CD4-positive, alpha-beta memory T cell (primary cell): ENCODE data around the gene SYN1. TPM values are rescaled to one million over a fixed set of nuclear protein-coding genes. Genes with fewer than 3 reads are reported as not detected.

ENCODE experiments used
- CTCF ChIA-PET: fragments of 350-600 bp; sonication (Branson Sonifier 250); formaldehyde crosslinking; loops from one replicate; lab custom pipeline; 2021; ENCODE audit warnings: inconsistent platforms; ENCODE audit not compliant: partially characterized antibody; lab: Charles Lee
- POLR2A ChIA-PET: fragments of 350-600 bp; sonication (Branson Sonifier 250); formaldehyde crosslinking; loops from one replicate; lab custom pipeline; 2021; ENCODE audit not compliant: partially characterized antibody; lab: Charles Lee
- DNase-seq, 5 donors: peaks; one replicate each; pipeline versions ENCODE4 v3.0.0 to v3.0.0-alpha.2; 2020 to 2022; ENCODE audit warnings: mixed read lengths in 1 of 5
- H3K27ac ChIP-seq: one replicate; pipeline ENCODE4 v1.7.0; 2013; ENCODE audit warnings: low read depth, low read length
- H3K27me3 ChIP-seq: 2 replicates; pipeline ENCODE4 v1.7.0; 2013; ENCODE audit warnings: mild to moderate bottlenecking, low read length, moderate library complexity; ENCODE audit not compliant: insufficient read depth
- H3K36me3 ChIP-seq: 2 replicates; pipeline ENCODE4 v1.7.0; 2013; ENCODE audit warnings: mild to moderate bottlenecking, low read length, moderate library complexity; ENCODE audit not compliant: insufficient read depth
- H3K4me1 ChIP-seq: 2 replicates; pipeline ENCODE4 v1.7.0; 2013; ENCODE audit warnings: mild to moderate bottlenecking, low read length, moderate library complexity; ENCODE audit not compliant: insufficient read depth
- H3K4me3 ChIP-seq, 2 donors: one replicate each; pipeline ENCODE4 v1.7.0; 2013; ENCODE audit warnings: low read length in 2 of 2, mild to moderate bottlenecking in 1 of 2
- H3K9me3 ChIP-seq, 2 donors: one replicate each; pipeline ENCODE4 v1.7.0; 2013; ENCODE audit warnings: low read length in 2 of 2, control low read depth in 1 of 2; ENCODE audit not compliant: control insufficient read depth in 1 of 2
- H3K27ac Mint-ChIP-seq, 7 donors: one replicate each; pipeline ENCODE4 v1.8.0; 2020 to 2021; ENCODE audit warnings: mixed read lengths in 7 of 7, mild to moderate bottlenecking in 6 of 7, inconsistent platforms in 3 of 7, moderate library complexity in 3 of 7
- H3K27me3 Mint-ChIP-seq, 2 donors: one replicate each; pipeline ENCODE4 v1.8.0; 2020 to 2021; ENCODE audit warnings: mixed read lengths in 2 of 2
- H3K36me3 Mint-ChIP-seq, 2 donors: one replicate each; pipeline ENCODE4 v1.8.0; 2020 to 2021; ENCODE audit warnings: mixed read lengths in 2 of 2, inconsistent platforms in 1 of 2, mild to moderate bottlenecking in 1 of 2
- H3K4me1 Mint-ChIP-seq, 4 donors: one replicate each; pipeline ENCODE4 v1.8.0; 2020 to 2021; ENCODE audit warnings: mixed read lengths in 4 of 4, mild to moderate bottlenecking in 1 of 4
- H3K4me3 Mint-ChIP-seq, 8 donors: one replicate each; pipeline ENCODE4 v1.8.0; 2020 to 2021; ENCODE audit warnings: mixed read lengths in 8 of 8, mild to moderate bottlenecking in 7 of 8, moderate library complexity in 6 of 8, inconsistent platforms in 3 of 8
- H3K9me3 Mint-ChIP-seq, 8 donors: one replicate each; pipeline ENCODE4 v1.8.0; 2020 to 2021; ENCODE audit warnings: mixed read lengths in 8 of 8, mild to moderate bottlenecking in 5 of 8, inconsistent platforms in 3 of 8, moderate library complexity in 1 of 8
- intact Hi-C: fragments of 100-400 bp; cut with micrococcal nuclease; formaldehyde crosslinking; loops from one replicate; pipeline ENCODE4 v1.15.1; 2023
- polyA plus RNA-seq, 2 donors: library from polyadenylated mRNA; unstranded; fragments of 300-500 nt; fragmentation: Illumina TruSeq; gene quantifications; one replicate each; pipeline ENCODE4 v1.2.3, GENCODE V29; 2021
- total RNA-seq, 2 experiments: library from RNA; stranded (reverse); gene quantifications; one replicate each; pipeline ENCODE4 v1.2.3, GENCODE V29; 2021

The SYN1 gene
- total and polyA plus RNA-seq, 4 experiments from 2014 or later = 0.49 to 1.6 (median 1.2) TPM

GRCh38 chrX:47562615-47563243, 56.9 kb downstream of the SYN1 start:
- ChIA-PET POLR2A (interaction anchor here (0.6 to 1.5 kb wide), 3 partner anchors 56 to 84 kb away, joined by 3 to 7 read pairs (median 4); partner anchors contain the start of gene CFP), CTCF (interaction anchor here (0.9 to 1.6 kb wide), 2 partner anchors 66 to 84 kb away, joined by 3 to 4 read pairs; no protein-coding TSS in a partner anchor)
- Mint-ChIP-seq H3K9me3 (peaks cover 0 to 2% (median 0%) of the 10 kb centered on the region in 8 donors), H3K27me3 (no peaks in the 10 kb centered on the region), H3K27ac (peak overlapping the region; percentile 41 to 92 (median 53)), H3K4me1 (peaks cover 20 to 52% (median 34%) of the 10 kb centered on the region in 4 donors), H3K36me3 (peaks cover 9 to 40% of the 10 kb centered on the region in 2 donors), H3K4me3 (peak overlapping the region; percentile 71 to 88 (median 79))
- H3K27me3 ChIP-seq = no peaks in the 10 kb centered on the region
- H3K27ac ChIP-seq = no peak overlapping the region
- intact Hi-C loops = no loop called here
- peak in 2 of 5 donors; percentile 29 for DNase-seq
- peaks cover 43% of the 10 kb centered on the region for H3K4me1 ChIP-seq
- no peaks in the 10 kb centered on the region for H3K9me3 ChIP-seq
- H3K4me3 ChIP-seq = no peak overlapping the region
- peaks cover 37% of the 10 kb centered on the region for H3K36me3 ChIP-seq

DNA sequence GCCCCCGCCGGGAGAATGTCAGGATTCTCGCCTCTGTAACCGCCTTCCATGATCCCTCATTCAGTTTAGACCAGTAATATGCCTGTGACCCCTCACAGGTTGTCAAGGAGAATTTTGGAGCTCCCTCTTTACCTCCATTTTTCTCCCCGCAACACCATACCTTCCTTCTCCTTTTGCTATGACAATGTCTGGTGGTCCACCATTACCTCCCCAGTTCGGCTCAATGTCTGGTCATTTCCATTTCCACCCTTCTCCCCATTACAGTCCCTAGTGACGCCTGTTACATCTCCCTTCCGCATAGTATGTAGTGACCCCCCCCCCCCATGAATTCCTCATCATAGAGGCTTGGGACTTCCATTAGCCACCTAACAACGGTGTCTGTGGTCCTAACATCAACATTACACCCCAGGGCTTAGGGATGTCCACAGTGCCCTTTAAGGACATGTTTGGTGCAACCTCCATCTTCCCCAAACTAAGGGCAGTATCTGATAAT, 58.0 kb downstream of the SYN1 start:
- peak overlapping the region; percentile 92 to 99 (median 98) for H3K27ac Mint-ChIP-seq
- H3K27ac ChIP-seq = peak overlapping the region; percentile 91
- H3K4me3 Mint-ChIP-seq = peak overlapping the region; percentile 84 to 97 (median 92)
- peak in 1 of 5 donors; percentile 21 for DNase-seq
- intact Hi-C loops = loop anchor here (1.0 to 2.0 kb wide), 5 partner anchors 68 to 459 kb away; partner anchors contain the start of genes CFP, ELK1, UXT and ZNF41
- H3K27me3 ChIP-seq = no peaks in the 10 kb centered on the region
- no peaks in the 10 kb centered on the region for H3K9me3 ChIP-seq
- no peaks in the 10 kb centered on the region for H3K27me3 Mint-ChIP-seq
- H3K36me3 ChIP-seq = peaks cover 28% of the 10 kb centered on the region
- H3K4me1 ChIP-seq = peaks cover 43% of the 10 kb centered on the region
- CTCF ChIA-PET = interaction anchor here (0.9 to 1.0 kb wide), 2 partner anchors 79 to 85 kb away, joined by 3 read pairs; no protein-coding TSS in a partner anchor
- H3K36me3 Mint-ChIP-seq = peaks cover 5 to 31% of the 10 kb centered on the region in 2 donors
- H3K9me3 Mint-ChIP-seq = peaks cover 0 to 2% (median 0%) of the 10 kb centered on the region in 8 donors
- peaks cover 19 to 49% (median 34%) of the 10 kb centered on the region in 4 donors for H3K4me1 Mint-ChIP-seq
- POLR2A ChIA-PET = interaction anchor here (0.9 to 2.4 kb wide), 9 partner anchors 18 to 459 kb away, joined by 3 to 14 read pairs (median 5); partner anchors contain the start of genes CFP, ELK1, SYN1 and TIMP1
- peak overlapping the region; percentile 69 to 74 for H3K4me3 ChIP-seq

- H3K4me1 ChIP-seq = peaks cover 43% of the 10 kb centered on the region
- peak; percentile 95 to 99 (median 97) for DNase-seq
- Mint-ChIP-seq H3K27ac (peak within 1 kb of the TSS; percentile 92 to 99 (median 98)), H3K9me3 (peaks cover 0 to 2% (median 0%) of the 10 kb centered on the region in 8 donors), H3K27me3 (no peaks in the 10 kb centered on the region), H3K4me3 (peak within 1 kb of the TSS; percentile 84 to 97 (median 92)), H3K36me3 (peaks cover 5 to 29% of the 10 kb centered on the region in 2 donors), H3K4me1 (peaks cover 23 to 55% (median 39%) of the 10 kb centered on the region in 4 donors)
- CTCF ChIA-PET = interaction anchor here (1.0 to 1.2 kb wide), 2 partner anchors 59 to 80 kb away, joined by 3 read pairs; no protein-coding TSS in a partner anchor
- no peaks in the 10 kb centered on the region for H3K27me3 ChIP-seq
- intact Hi-C loops = loop anchor here (1.0 to 2.0 kb wide), 5 partner anchors 68 to 460 kb away; partner anchors contain the start of genes CFP, ELK1, UXT and ZNF41
- POLR2A ChIA-PET = interaction anchor here (0.9 to 2.4 kb wide), 10 partner anchors 19 to 460 kb away, joined by 3 to 14 read pairs (median 5); partner anchors contain the start of genes CFP, ELK1, NDUFB11 and RBM10
- peak within 1 kb of the TSS; percentile 91 for H3K27ac ChIP-seq
- no peaks in the 10 kb centered on the region for H3K9me3 ChIP-seq
- H3K36me3 ChIP-seq = peaks cover 26% of the 10 kb centered on the region
- H3K4me3 ChIP-seq = peak within 1 kb of the TSS; percentile 69 to 74
Measured at GRCh38 chrX:47560934-47561658, 58.6 kb downstream of the SYN1 start, which contains the start of gene ARAF. Gene ARAF, plus strand, starts transcription at chrX:47561205. Its CDS starts 1,763 bp downstream, at chrX:47562968.

DNA sequence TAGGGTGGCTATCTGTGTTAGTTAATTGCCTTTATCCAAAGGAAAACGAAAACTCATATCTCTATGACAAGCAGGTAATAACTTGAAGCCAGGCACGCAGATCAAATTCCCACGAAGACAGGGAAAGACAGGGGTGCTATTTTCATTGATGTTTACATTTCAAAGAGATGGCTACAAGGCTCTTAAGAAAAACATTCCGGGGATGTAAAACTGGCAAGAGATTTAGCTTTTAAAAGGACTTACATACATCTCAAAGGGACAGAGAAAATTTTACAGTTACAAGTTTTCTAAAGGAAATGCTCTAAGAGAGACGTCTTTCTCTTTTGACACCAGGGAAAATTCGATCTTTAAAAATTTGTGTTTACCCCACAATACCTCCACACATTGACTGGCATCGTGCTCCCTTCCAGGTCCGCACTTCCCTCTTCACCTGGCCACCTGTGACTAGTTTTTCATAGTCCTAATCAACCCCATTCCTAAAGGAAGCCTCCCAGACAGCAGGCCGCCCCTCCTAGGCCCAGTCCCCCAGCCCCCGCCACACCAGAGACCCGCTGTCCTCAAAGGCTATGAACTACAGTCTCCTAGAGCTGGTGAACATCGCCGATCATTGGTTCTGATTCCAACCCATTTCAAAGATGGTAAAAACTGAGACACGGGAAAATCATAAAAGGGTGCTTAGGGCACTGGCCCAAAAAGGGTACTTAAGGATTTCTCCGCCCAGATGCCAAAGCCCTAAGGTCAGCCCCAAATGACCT, 59.3 kb downstream of the SYN1 start:
- CTCF ChIA-PET = interaction anchor here (1.2 kb wide), 1 partner anchor 60 kb away, joined by 3 read pairs; no protein-coding TSS in a partner anchor
- peak overlapping the region; percentile 84 to 97 (median 92) for H3K4me3 Mint-ChIP-seq
- H3K36me3 ChIP-seq = peaks cover 26% of the 10 kb centered on the region
- peaks cover 5 to 28% of the 10 kb centered on the region in 2 donors for H3K36me3 Mint-ChIP-seq
- H3K27ac Mint-ChIP-seq = peak overlapping the region; percentile 92 to 99 (median 98)
- POLR2A ChIA-PET = interaction anchor here (0.6 to 2.4 kb wide), 9 partner anchors 19 to 1011 kb away, joined by 3 to 14 read pairs (median 5); partner anchors contain the start of genes ELK1, NDUFB11, RBM10 and SYN1
- H3K4me1 Mint-ChIP-seq = peaks cover 24 to 59% (median 43%) of the 10 kb centered on the region in 4 donors
- peak overlapping the region in 1 of 2 donors; percentile 74 for H3K4me3 ChIP-seq
- intact Hi-C loops = loop anchor here (2.0 kb wide), 2 partner anchors 78 to 460 kb away; partner anchors contain the start of gene ZNF41
- peak overlapping the region; percentile 91 for H3K27ac ChIP-seq
- no peaks in the 10 kb centered on the region for H3K27me3 ChIP-seq
- peaks cover 0 to 2% (median 0%) of the 10 kb centered on the region in 8 donors for H3K9me3 Mint-ChIP-seq
- no peaks in the 10 kb centered on the region for H3K9me3 ChIP-seq
- H3K4me1 ChIP-seq = peaks cover 43% of the 10 kb centered on the region
- no peaks in the 10 kb centered on the region for H3K27me3 Mint-ChIP-seq
- no peak for DNase-seq

DNA sequence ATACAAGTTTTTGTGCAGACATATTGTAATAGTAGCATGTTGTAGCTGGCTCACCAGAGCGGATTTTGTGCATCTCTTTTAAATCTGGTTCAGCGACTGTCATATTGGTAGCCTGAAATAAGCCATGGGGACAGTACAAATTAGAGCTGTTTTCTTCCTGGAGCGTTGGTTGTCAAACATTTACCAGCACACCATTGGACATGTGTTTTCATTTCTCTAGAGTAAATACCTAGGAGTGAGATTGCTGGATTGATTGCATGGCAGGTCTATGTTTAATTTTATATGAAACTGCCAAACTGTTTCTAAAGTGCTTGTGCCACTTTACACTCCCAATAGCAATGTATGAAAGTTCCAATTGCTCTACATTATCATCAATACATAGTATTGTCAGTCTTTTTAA, 61.2 kb downstream of the SYN1 start:
- peaks cover 28% of the 10 kb centered on the region for H3K4me1 ChIP-seq
- no peak overlapping the region for H3K4me3 ChIP-seq
- Mint-ChIP-seq H3K27me3 (no peaks in the 10 kb centered on the region), H3K4me3 (peak overlapping the region in 2 of 8 donors; percentile 30 to 36), H3K9me3 (peaks cover 0 to 2% (median 0%) of the 10 kb centered on the region in 8 donors), H3K27ac (no peak overlapping the region), H3K4me1 (peaks cover 18 to 44% (median 32%) of the 10 kb centered on the region in 4 donors), H3K36me3 (peaks cover 0 to 16% of the 10 kb centered on the region in 2 donors)
- ChIA-PET CTCF (no interaction called here), POLR2A (interaction anchor here (1.0 to 2.8 kb wide), 2 partner anchors 38 to 75 kb away, joined by 3 to 11 read pairs; no protein-coding TSS in a partner anchor)
- DNase-seq = no peak
- H3K27me3 ChIP-seq = no peaks in the 10 kb centered on the region
- intact Hi-C loops = loop anchor here (5.0 kb wide), 1 partner anchor 279 kb away; the partner anchor contains the start of gene ZNF81
- H3K36me3 ChIP-seq = peaks cover 7% of the 10 kb centered on the region
- no peak overlapping the region for H3K27ac ChIP-seq
- H3K9me3 ChIP-seq = no peaks in the 10 kb centered on the region
